Frontal cortex (tissue), 4 donors: ENCODE data around the gene PHLPP1. TPM values are rescaled to one million over a fixed set of nuclear protein-coding genes. Genes with fewer than 3 reads are reported as not detected.

Source experiments
- DNase-seq, 2 donors: peaks; one replicate each; pipeline ENCODE4 v3.0.0; 2012; ENCODE audit warnings: low spot score in 2 of 2
- FAIRE-seq: peaks from 2 replicates; lab custom pipeline; 2012; peaks lifted over from hg19 to GRCh38; lab: Jason Lieb, UNC
- total RNA-seq: library from RNA; depleted of rRNA; stranded (reverse); fragments of >200 nt; gene quantifications from one replicate; pipeline ENCODE4 v1.2.3, GENCODE V29; 2014
- donor health status: control.
- donor health status: control.
- donor health status: control.

The PHLPP1 gene
- total RNA-seq, 1 donor from 2014 or later: 16.3 TPM

- peak; percentile 34 to 57 for DNase-seq
- no peak for FAIRE-seq
Observed at GRCh38 chr18:62716619-62717168, 1.4 kb downstream of the PHLPP1 start.

GRCh38 chr18:62717169-62717924 is 2.0 kb downstream of the PHLPP1 start:
- no peak for FAIRE-seq
- peak in 1 of 2 donors; percentile 44 for DNase-seq

- no peak for FAIRE-seq
- DNase-seq: no peak
Observed at GRCh38 chr18:62717925-62718800, 2.8 kb downstream of the PHLPP1 start.

GRCh38 chr18:62720048-62720447 is 4.7 kb downstream of the PHLPP1 start:
- no peak for DNase-seq
- FAIRE-seq: no peak

GRCh38 chr18:62720766-62721613 is 5.6 kb downstream of the PHLPP1 start:
- no peak for FAIRE-seq
- DNase-seq: no peak

- DNase-seq (no peak), FAIRE-seq (no peak)
Observed at GRCh38 chr18:62721839-62722795, 6.8 kb downstream of the PHLPP1 start.

- DNase-seq (no peak), FAIRE-seq (no peak)
Observed at GRCh38 chr18:62723666-62724281, 8.4 kb downstream of the PHLPP1 start.

- FAIRE-seq (no peak), DNase-seq (no peak)
Observed at GRCh38 chr18:62725896-62726295, 10.6 kb downstream of the PHLPP1 start.

GRCh38 chr18:62728254-62728653 is 12.9 kb downstream of the PHLPP1 start:
- FAIRE-seq: no peak
- DNase-seq: no peak

- no peak for DNase-seq
Observed at GRCh38 chr18:62729487-62730386, 14.4 kb downstream of the PHLPP1 start.

GRCh38 chr18:62730941-62731340 is 15.6 kb downstream of the PHLPP1 start:
- DNase-seq: no peak
- FAIRE-seq: no peak

More at GRCh38 chr18:62729487-62730386, 14.4 kb downstream of the PHLPP1 start:
- FAIRE-seq: no peak

- FAIRE-seq (no peak), DNase-seq (no peak)
Observed at GRCh38 chr18:62732617-62733016, 17.3 kb downstream of the PHLPP1 start.

GRCh38 chr18:62734290-62734689 is 18.9 kb downstream of the PHLPP1 start:
- FAIRE-seq (no peak), DNase-seq (no peak)

- FAIRE-seq: no peak
- DNase-seq: no peak
Observed at GRCh38 chr18:62735387-62735786, 20.0 kb downstream of the PHLPP1 start.

GRCh38 chr18:62736077-62736855 is 20.9 kb downstream of the PHLPP1 start:
- FAIRE-seq (no peak), DNase-seq (no peak)

- DNase-seq (no peak), FAIRE-seq (no peak)
Observed at GRCh38 chr18:62737241-62737873, 22.0 kb downstream of the PHLPP1 start.
